MM.1S (cell line): ENCODE results near the gene TSPEAR.

ENCODE experiments used
- DNase-seq: peaks from one replicate; pipeline ENCODE4 v3.0.0-alpha.2; 2015
- H2AFZ ChIP-seq: fragments of 300-600 bp; sonication (generic); 2 replicates; pipeline ENCODE4 v1.6.0; 2016; ENCODE audit warnings: antibody characterized with exemption, low read length
- H3F3A ChIP-seq: fragments of 300-600 bp; sonication (generic); 2 replicates; pipeline ENCODE4 v1.6.1; 2016; ENCODE audit warnings: mild to moderate bottlenecking, antibody characterized with exemption, low read length, moderate library complexity, mixed read lengths; ENCODE audit not compliant: insufficient read depth
- H3K27ac ChIP-seq: fragments of 300-600 bp; sonication (generic); 2 replicates; pipeline ENCODE4 v1.5.1; 2016; ENCODE audit warnings: mild to moderate bottlenecking, low read length
- H3K27me3 ChIP-seq: fragments of 300-600 bp; sonication (generic); replicated peaks from 2 replicates; pipeline ENCODE4 v1.6.0; 2016; ENCODE audit warnings: low read length; ENCODE audit not compliant: insufficient read depth
- H3K36me3 ChIP-seq: fragments of 300-600 bp; sonication (generic); replicated peaks from 2 replicates; pipeline ENCODE4 v1.6.1; 2016; ENCODE audit warnings: mild to moderate bottlenecking, low read length, mixed read lengths; ENCODE audit not compliant: insufficient read depth
- H3K4me1 ChIP-seq: fragments of 300-600 bp; sonication (generic); 2 replicates; pipeline ENCODE4 v1.6.1; 2016; ENCODE audit warnings: low read length, mixed read lengths
- H3K4me2 ChIP-seq: fragments of 300-600 bp; sonication (generic); 2 replicates; pipeline ENCODE4 v1.6.0; 2016; ENCODE audit warnings: low read depth, low read length
- H3K4me3 ChIP-seq: fragments of 300-600 bp; sonication (generic); 2 replicates; pipeline ENCODE4 v1.5.1; 2016; ENCODE audit warnings: low read length, mixed read lengths
- H3K79me2 ChIP-seq: fragments of 300-600 bp; sonication (generic); 2 replicates; pipeline ENCODE4 v1.6.1; 2016; ENCODE audit warnings: mixed run types, low read length, mixed read lengths
- H3K9ac ChIP-seq: fragments of 300-600 bp; sonication (generic); 2 replicates; pipeline ENCODE4 v1.6.1; 2016; ENCODE audit warnings: low read length, mixed read lengths
- H3K9me2 ChIP-seq: fragments of 300-600 bp; sonication (generic); replicated peaks from 2 replicates; pipeline ENCODE4 v1.6.1; 2016; ENCODE audit warnings: mild to moderate bottlenecking, low read length, mixed read lengths; ENCODE audit not compliant: insufficient read depth
- H3K9me3 ChIP-seq: fragments of 300-600 bp; sonication (generic); replicated peaks from 2 replicates; pipeline ENCODE4 v1.6.1; 2016; ENCODE audit warnings: mild to moderate bottlenecking, low read length, mixed read lengths; ENCODE audit not compliant: insufficient read depth
- H4K20me1 ChIP-seq: fragments of 300-600 bp; sonication (generic); 2 replicates; pipeline ENCODE4 v1.6.1; 2016; ENCODE audit warnings: mild to moderate bottlenecking, low read length, moderate library complexity, mixed read lengths; ENCODE audit not compliant: insufficient read depth
- CTCF ChIP-seq: fragments of 300-600 bp; sonication (generic); IDR thresholded peaks from 2 replicates; pipeline ENCODE4 v1.5.1; 2016; ENCODE audit warnings: antibody characterized with exemption, low read length, mixed read lengths
- EZH2 ChIP-seq: fragments of 300-600 bp; sonication (generic); optimal IDR thresholded peaks from 2 replicates; pipeline ENCODE3; 2017; ENCODE audit warnings: low read depth, mild to moderate bottlenecking, antibody characterized with exemption, low read length, mixed read lengths
- EZH2phosphoT487 ChIP-seq: fragments of 300-600 bp; sonication (generic); IDR thresholded peaks from 2 replicates; pipeline ENCODE4 v1.6.1; 2018; ENCODE audit warnings: antibody characterized with exemption, low read length

Gene TSPEAR

GRCh38 chr21:44711327-44712202, at the start of gene TSPEAR:
TSS of gene TSPEAR (minus strand) at chr21:44711572. CDS start at chr21:44711514, 58 bp downstream.
- H3K9me2 ChIP-seq = no peaks in the 10 kb centered on the region
- H3K79me2 ChIP-seq = no peaks in the 10 kb centered on the region
- H3K36me3 ChIP-seq = no peaks in the 10 kb centered on the region
- H3K27me3 ChIP-seq = peaks cover 91% of the 10 kb centered on the region
- H3K4me1 ChIP-seq = no peaks in the 10 kb centered on the region
- no peak within 1 kb of the TSS for H3K27ac ChIP-seq
- no peak within 1 kb of the TSS for H2AFZ ChIP-seq
- H3K4me3 ChIP-seq = no peak within 1 kb of the TSS
- no peak for DNase-seq
- H4K20me1 ChIP-seq = no peaks in the 10 kb centered on the region
- H3K9ac ChIP-seq = no peak within 1 kb of the TSS
- H3F3A ChIP-seq = no peaks in the 10 kb centered on the region
- H3K9me3 ChIP-seq = no peaks in the 10 kb centered on the region
- TF ChIP-seq EZH2phosphoT487 (peak; percentile 79; the same call in 1 of the 2 replicates), EZH2 (no peak), CTCF (no peak)
- no peak within 1 kb of the TSS for H3K4me2 ChIP-seq

GRCh38 chr21:44760376-44760775, 49.0 kb upstream of the TSPEAR start:
- H3K27me3 ChIP-seq = peaks cover 75% of the 10 kb centered on the region
- H3K79me2 ChIP-seq = no peaks in the 10 kb centered on the region
- no peaks in the 10 kb centered on the region for H3K9me3 ChIP-seq
- no peak overlapping the region for H2AFZ ChIP-seq
- H3F3A ChIP-seq = no peaks in the 10 kb centered on the region
- no peaks in the 10 kb centered on the region for H3K36me3 ChIP-seq
- H3K4me1 ChIP-seq = no peaks in the 10 kb centered on the region; the same call in 1 of the 2 replicates
- no peak overlapping the region for H3K4me3 ChIP-seq
- H3K9me2 ChIP-seq = no peaks in the 10 kb centered on the region
- H3K4me2 ChIP-seq = no peak overlapping the region
- no peaks in the 10 kb centered on the region for H4K20me1 ChIP-seq
- TF ChIP-seq EZH2 = no peak
- no peak for TF ChIP-seq EZH2phosphoT487
- no peak for TF ChIP-seq CTCF
- DNase-seq = no peak
- no peak overlapping the region for H3K9ac ChIP-seq
- H3K27ac ChIP-seq = no peak overlapping the region

- no peaks in the 10 kb centered on the region for H3K36me3 ChIP-seq
- no peak for TF ChIP-seq CTCF
- no peak for TF ChIP-seq EZH2
- no peak for TF ChIP-seq EZH2phosphoT487
- no peak overlapping the region for H3K4me3 ChIP-seq
- H3K9ac ChIP-seq = no peak overlapping the region
- DNase-seq = no peak
- H3K9me2 ChIP-seq = no peaks in the 10 kb centered on the region
- H3F3A ChIP-seq = no peaks in the 10 kb centered on the region
- H3K4me2 ChIP-seq = no peak overlapping the region
- H4K20me1 ChIP-seq = no peaks in the 10 kb centered on the region
- no peaks in the 10 kb centered on the region for H3K4me1 ChIP-seq
- H2AFZ ChIP-seq = no peak overlapping the region
- peaks cover 81% of the 10 kb centered on the region for H3K27me3 ChIP-seq
- no peak overlapping the region for H3K27ac ChIP-seq
- H3K79me2 ChIP-seq = no peaks in the 10 kb centered on the region
- H3K9me3 ChIP-seq = no peaks in the 10 kb centered on the region
These were observed 48.4 kb upstream of the TSPEAR start for GRCh38 chr21:44759628-44760285.
